ENCODE measurements around the gene NUDCD3.

DNA sequence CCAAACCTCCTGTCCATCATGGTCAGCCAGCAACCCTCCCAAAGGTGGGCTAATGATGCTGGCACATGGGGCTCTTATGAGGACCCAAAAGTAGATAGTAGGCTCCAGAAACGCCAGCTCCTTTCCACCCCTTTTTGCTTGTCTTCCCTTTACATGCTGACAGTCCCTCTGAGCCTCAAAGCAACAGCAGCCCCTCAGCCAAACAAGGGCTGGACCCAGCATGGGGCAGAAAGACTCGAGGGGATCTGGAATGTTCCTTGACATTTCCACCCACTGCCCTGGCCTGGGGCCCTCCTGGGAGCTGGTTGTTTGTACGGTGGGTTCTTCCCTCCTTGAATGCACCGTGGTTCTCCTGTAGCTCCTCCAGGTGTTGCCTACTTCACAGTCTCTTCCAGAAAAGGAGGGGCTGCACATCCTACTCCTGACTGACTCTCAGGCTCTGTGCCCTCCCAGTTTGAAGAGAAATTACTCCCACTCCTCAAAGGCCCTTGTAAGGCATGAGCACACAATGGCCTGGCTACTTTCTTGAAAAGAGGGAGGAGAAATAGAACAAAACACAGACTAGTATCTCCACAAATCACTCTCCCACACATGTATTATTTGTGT, 21.5 kb upstream of the NUDCD3 start:
- TF ChIP-seq, protein P1, sequence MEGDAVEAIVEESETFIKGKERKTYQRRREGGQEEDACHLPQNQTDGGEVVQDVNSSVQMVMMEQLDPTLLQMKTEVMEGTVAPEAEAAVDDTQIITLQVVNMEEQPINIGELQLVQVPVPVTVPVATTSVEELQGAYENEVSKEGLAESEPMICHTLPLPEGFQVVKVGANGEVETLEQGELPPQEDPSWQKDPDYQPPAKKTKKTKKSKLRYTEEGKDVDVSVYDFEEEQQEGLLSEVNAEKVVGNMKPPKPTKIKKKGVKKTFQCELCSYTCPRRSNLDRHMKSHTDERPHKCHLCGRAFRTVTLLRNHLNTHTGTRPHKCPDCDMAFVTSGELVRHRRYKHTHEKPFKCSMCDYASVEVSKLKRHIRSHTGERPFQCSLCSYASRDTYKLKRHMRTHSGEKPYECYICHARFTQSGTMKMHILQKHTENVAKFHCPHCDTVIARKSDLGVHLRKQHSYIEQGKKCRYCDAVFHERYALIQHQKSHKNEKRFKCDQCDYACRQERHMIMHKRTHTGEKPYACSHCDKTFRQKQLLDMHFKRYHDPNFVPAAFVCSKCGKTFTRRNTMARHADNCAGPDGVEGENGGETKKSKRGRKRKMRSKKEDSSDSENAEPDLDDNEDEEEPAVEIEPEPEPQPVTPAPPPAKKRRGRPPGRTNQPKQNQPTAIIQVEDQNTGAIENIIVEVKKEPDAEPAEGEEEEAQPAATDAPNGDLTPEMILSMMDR (IDR thresholded peaks at IDR 0.05), result no peak
- TF ChIP-seq POLR2A (IDR thresholded peaks at IDR 0.05) (no peak), POLR2AphosphoS5 (IDR thresholded peaks at IDR 0.05) (no peak)
